GM12878 (cell line): ENCODE results near the gene AGAP3. TPM values are rescaled to one million over a fixed set of nuclear protein-coding genes. Genes with fewer than 3 reads are reported as not detected.
A peak's percentile ranks its signal among the peaks of the same experiment; 100 is the strongest.

Experiments used
- ATAC-seq: fragments of 200-7000 bp; cut with Tn5 transposase; 3 replicates; pipeline ENCODE4 v1.9.1; 2020; ENCODE audit warnings: mild to moderate bottlenecking, moderate library complexity
- BruUV-seq: library from RNA; stranded (reverse); fragments of 400-500 nt; replicated peaks from 2 replicates; lab custom pipeline; 2021; lab: Mats Ljungman, UMichigan
- CTCF ChIA-PET: fragments of 300-600 bp; sonication (Branson Sonifier 250); formaldehyde crosslinking; extraction: SDS; loops from one replicate; lab custom pipeline; 2021; ENCODE audit warnings: inconsistent platforms; lab: Yijun Ruan, JAX
- POLR2A ChIA-PET: fragments of 350-600 bp; formaldehyde crosslinking; extraction: SDS; loops from one replicate; lab custom pipeline; 2021; ENCODE audit warnings: inconsistent platforms; lab: Charles Lee
- RAD21 ChIA-PET: fragments of 300-600 bp; sonication (Branson Sonifier 250); formaldehyde crosslinking; loops from one replicate; lab custom pipeline; 2023; ENCODE audit warnings: antibody characterized with exemption; ENCODE audit not compliant: unreplicated experiment; lab: Charles Lee
- SMC1A ChIA-PET: fragments of 300-600 bp; sonication (Branson Sonifier 250); formaldehyde crosslinking; loops from one replicate; lab custom pipeline; 2023; ENCODE audit not compliant: unreplicated experiment, uncharacterized antibody; lab: Charles Lee
- DNase-seq: peaks from one replicate; pipeline ENCODE4 v3.0.0-alpha.2; 2011; ENCODE audit warnings: low read depth, low spot score
- FAIRE-seq: peaks from 3 replicates; lab custom pipeline; 2011; peaks lifted over from hg19 to GRCh38; lab: Jason Lieb, UNC
- H2AFZ ChIP-seq: 2 replicates; pipeline ENCODE4 v1.6.0; 2011; ENCODE audit warnings: low read depth, low read length, control low read depth; ENCODE audit not compliant: control insufficient read depth
- H3K27ac ChIP-seq: 2 replicates; pipeline ENCODE4 v1.5.1; 2011; ENCODE audit warnings: control low read depth; ENCODE audit not compliant: control insufficient read depth, insufficient read depth
- H3K27me3 ChIP-seq, 2 experiments: replicated peaks in 1 of 2; 2 replicates each; pipeline versions ENCODE4 v1.6.0 to v1.6.1; 2011; ENCODE audit warnings: low read length in 1 of 2; ENCODE audit not compliant: control insufficient read depth in 2 of 2, insufficient read depth in 2 of 2
- H3K36me3 ChIP-seq, 2 experiments: 2 replicates each; pipeline ENCODE4 v1.5.1; 2011; ENCODE audit warnings: low read length in 1 of 2; ENCODE audit not compliant: control insufficient read depth in 2 of 2, insufficient read depth in 2 of 2
- H3K4me1 ChIP-seq: 2 replicates; pipeline ENCODE4 v1.6.1; 2011; ENCODE audit warnings: mild to moderate bottlenecking, low read length, moderate library complexity, mixed read lengths; ENCODE audit not compliant: control insufficient read depth, insufficient read depth
- H3K4me2 ChIP-seq: 2 replicates; pipeline ENCODE4 v1.6.0; 2011; ENCODE audit warnings: control low read depth; ENCODE audit not compliant: control insufficient read depth, insufficient read depth
- H3K4me3 ChIP-seq: fragments of 200-600 bp; sonication (generic); 2 replicates; pipeline ENCODE4 v1.5.1; 2016
- H3K79me2 ChIP-seq: 2 replicates; pipeline ENCODE4 v1.6.0; 2011; ENCODE audit warnings: low read length; ENCODE audit not compliant: control insufficient read depth, insufficient read depth
- H3K9ac ChIP-seq: 2 replicates; pipeline ENCODE4 v1.8.0; 2011; ENCODE audit warnings: low read length, control low read depth, mixed read lengths; ENCODE audit not compliant: control insufficient read depth, insufficient read depth
- H3K9me3 ChIP-seq: replicated peaks from 3 replicates; pipeline ENCODE4 v1.5.1; 2011; ENCODE audit warnings: mild to moderate bottlenecking, low read length; ENCODE audit not compliant: control insufficient read depth, insufficient read depth
- H4K20me1 ChIP-seq: 2 replicates; pipeline ENCODE4 v1.6.0; 2011; ENCODE audit not compliant: control insufficient read depth, insufficient read depth
- ATF3 ChIP-seq: IDR thresholded peaks from 2 replicates; pipeline ENCODE4 v1.6.1; 2011; ENCODE audit warnings: low read depth, mild to moderate bottlenecking, low read length, moderate library complexity, borderline replicate concordance; ENCODE audit errors: extremely low read depth
- CREM ChIP-seq: IDR thresholded peaks from 2 replicates; pipeline ENCODE4 v1.6.1; 2014; ENCODE audit warnings: antibody characterized with exemption, low read depth
- ELK1 ChIP-seq: IDR thresholded peaks from 2 replicates; pipeline ENCODE4 v1.6.1; 2012; ENCODE audit warnings: low read depth, low read length, improper control_type of control experiment
- IKZF1 ChIP-seq: fragments of 450-650 bp; conservative IDR thresholded peaks from 2 replicates; pipeline ENCODE4 v1.6.1; 2017; ENCODE audit warnings: antibody characterized with exemption, mild to moderate bottlenecking
- PKNOX1 ChIP-seq: fragments of 450-650 bp; IDR thresholded peaks from 2 replicates; pipeline ENCODE4 v1.6.1; 2016; ENCODE audit warnings: mild to moderate bottlenecking
- POLR2AphosphoS2 ChIP-seq: IDR thresholded peaks from 2 replicates; pipeline ENCODE4 v1.6.1; 2011; ENCODE audit warnings: low read depth, mild to moderate bottlenecking, low read length, improper control_type of control experiment, moderate library complexity
- RB1 ChIP-seq: fragments of 450-650 bp; formaldehyde crosslinking; IDR thresholded peaks from 2 replicates; pipeline ENCODE4 v1.6.1; 2017; ENCODE audit warnings: mild to moderate bottlenecking, borderline replicate concordance
- SMARCA5 ChIP-seq: fragments of 450-650 bp; IDR thresholded peaks from 2 replicates; pipeline ENCODE4 v1.6.1; 2017; ENCODE audit warnings: mild to moderate bottlenecking
- STAT1 ChIP-seq: fragments of 450-650 bp; conservative IDR thresholded peaks from 2 replicates; pipeline ENCODE4 v1.6.1; 2014; ENCODE audit warnings: antibody characterized with exemption, mild to moderate bottlenecking
- USF1 ChIP-seq: IDR thresholded peaks from 2 replicates; pipeline ENCODE4 v1.6.1; 2011; ENCODE audit warnings: borderline replicate concordance, low read depth, mild to moderate bottlenecking, moderate library complexity, mixed read lengths, low read length; ENCODE audit not compliant: insufficient read depth; ENCODE audit errors: extremely low read length
- ZNF687 ChIP-seq: fragments of 450-650 bp; IDR thresholded peaks from 2 replicates; pipeline ENCODE4 v1.6.1; 2017; ENCODE audit warnings: mild to moderate bottlenecking, moderate library complexity
- WGBS: methylation state at CpG from one replicate; pipeline ENCODE4 v1.1.6; 2016; ENCODE audit warnings: low lambda C conversion rate; ENCODE audit not compliant: insufficient replicate concordance, insufficient coverage; ENCODE audit errors: missing lambda C conversion rate; 5-methylcytosine and 5-hydroxymethylcytosine counted together
- in situ Hi-C: fragments of 300-500 bp; cut with MboI; formaldehyde crosslinking; loops from 9 replicates; pipeline ENCODE4 v1.14.3; 2018; ENCODE audit warnings: mixed read lengths
- intact Hi-C: fragments of 100-400 bp; cut with micrococcal nuclease; formaldehyde crosslinking; loops from one replicate; pipeline ENCODE4 v1.14.2; 2022; ENCODE audit not compliant: unreplicated experiment
- polyA plus RNA-seq, 11 experiments: library from polyadenylated mRNA; depleted of rRNA in 4 of 11; unstranded in 6 of 11; stranded (reverse) in 5 of 11; fragments of >200 nt; fragmentation: Nextera tagmentation in 4 of 11; fragmentation: Illumina TruSeq in 1 of 11; extraction: Ambion mirVana in 4 of 11; extraction: Trizol in 1 of 11; gene quantifications; 1 replicate in 1 of 11; 2 replicates in 10 of 11; pipeline versions ENCODE4 v1.2.1 to v1.2.3, GENCODE V29; 2011 to 2016; ENCODE audit warnings: inconsistent platforms in 2 of 11, missing spikeins in 2 of 11, low read depth in 1 of 11
- total RNA-seq, 4 experiments: library from RNA; depleted of rRNA in 3 of 4; stranded (reverse); fragments of >200 nt in 3 of 4; fragmentation: Illumina TruSeq in 1 of 4; extraction: Trizol in 1 of 4; gene quantifications; 2 replicates each; pipeline versions ENCODE4 v1.2.1 to v1.2.3, GENCODE V29; 2013 to 2021
- TF ChIP-seq, protein P1 (sequence below): IDR thresholded peaks from 2 replicates; pipeline ENCODE4 v1.6.1; 2011; ENCODE audit warnings: low read depth, low read length, improper control_type of control experiment, borderline replicate concordance

Gene AGAP3
- total and polyA plus RNA-seq, 10 of the 15 experiments (the other 5 are each of a cell fraction or from before 2014, with no cell fraction given), result 1.8 to 68.1 (median 15.7) TPM

GRCh38 chr7:151083071-151083823 is 3.0 kb upstream of the AGAP3 start, which contains the start of gene TMUB1:
Gene TMUB1, minus strand, starts transcription at chr7:151083493. Its CDS starts 930 bp downstream, at chr7:151082563.
- Histone ChIP-seq H3K9me3 (no peaks in the 10 kb centered on the region), H2AFZ (peak within 1 kb of the TSS; percentile 90), H3K4me1 (peaks cover 34% of the 10 kb centered on the region), H3K4me3 (peak within 1 kb of the TSS; percentile 83), H3K4me2 (peak within 1 kb of the TSS; percentile 100), H4K20me1 (no peaks in the 10 kb centered on the region; the same call in 1 of the 2 replicates), H3K79me2 (peaks cover 62% of the 10 kb centered on the region), H3K27ac (peak within 1 kb of the TSS; percentile 70), H3K27me3 (no peaks in the 10 kb centered on the region), H3K9ac (peak within 1 kb of the TSS; percentile 65), H3K36me3 (no peaks in the 10 kb centered on the region; a peak in 1 of 4 replicates)
- DNase-seq (no peak), ATAC-seq (peak; percentile 64), FAIRE-seq (peak; percentile 62)
- in situ Hi-C loops (no loop called here), intact Hi-C loops (loop anchor here (2.0 kb wide), 1 partner anchor 54 kb away; the partner anchor contains the start of gene ABCB8)
- SMC1A ChIA-PET, result interaction anchor here (0.8 kb wide), 1 partner anchor 24 kb away, joined by 3 read pairs; the partner anchor contains the start of gene SLC4A2
- no TSS peak for BruUV-seq
- POLR2A ChIA-PET, result interaction anchor here (0.6 to 3.0 kb wide), 4 partner anchors 24 to 299 kb away, joined by 4 to 14 read pairs (median 6); partner anchors contain the start of genes ABCB8, ABCF2 and SLC4A2
- under 1% methylated on average over 45 of the region's 69 CpGs for WGBS
- RAD21 ChIA-PET, result no interaction called here
- CTCF ChIA-PET, result interaction anchor here (1.1 to 1.9 kb wide), 3 partner anchors 8 to 50 kb away, joined by 3 to 5 read pairs (median 3); no protein-coding TSS in a partner anchor
- TF ChIP-seq, protein P1, sequence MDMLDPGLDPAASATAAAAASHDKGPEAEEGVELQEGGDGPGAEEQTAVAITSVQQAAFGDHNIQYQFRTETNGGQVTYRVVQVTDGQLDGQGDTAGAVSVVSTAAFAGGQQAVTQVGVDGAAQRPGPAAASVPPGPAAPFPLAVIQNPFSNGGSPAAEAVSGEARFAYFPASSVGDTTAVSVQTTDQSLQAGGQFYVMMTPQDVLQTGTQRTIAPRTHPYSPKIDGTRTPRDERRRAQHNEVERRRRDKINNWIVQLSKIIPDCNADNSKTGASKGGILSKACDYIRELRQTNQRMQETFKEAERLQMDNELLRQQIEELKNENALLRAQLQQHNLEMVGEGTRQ, result no peak; the same call in none of the 2 replicates
- TF ChIP-seq STAT1 (no peak), ATF3 (0 out of 2 replicates have a peak, but pooled peaks have one; percentile 7), ZNF687 (0 out of 2 replicates have a peak, but pooled peaks have one; percentile 30), RB1 (peak; percentile 50; the same call in 1 of the 2 replicates), POLR2AphosphoS2 (0 out of 2 replicates have a peak, but pooled peaks have one; percentile 35), CREM (peak; percentile 59; the same call in 1 of the 2 replicates), IKZF1 (peak; percentile 86), SMARCA5 (0 out of 2 replicates have a peak, but pooled peaks have one; percentile 19), PKNOX1 (peak; percentile 39; the same call in 1 of the 2 replicates), USF1 (peak; percentile 67), ELK1 (peak; percentile 75; the same call in 1 of the 2 replicates)
